ENCODE results near the gene TMEM215. TPM values are rescaled to one million over a fixed set of nuclear protein-coding genes. Genes with fewer than 3 reads are reported as not detected.

The TMEM215 gene
- total RNA-seq, 1 experiment from 2014 or later: 0.28 TPM

DNA sequence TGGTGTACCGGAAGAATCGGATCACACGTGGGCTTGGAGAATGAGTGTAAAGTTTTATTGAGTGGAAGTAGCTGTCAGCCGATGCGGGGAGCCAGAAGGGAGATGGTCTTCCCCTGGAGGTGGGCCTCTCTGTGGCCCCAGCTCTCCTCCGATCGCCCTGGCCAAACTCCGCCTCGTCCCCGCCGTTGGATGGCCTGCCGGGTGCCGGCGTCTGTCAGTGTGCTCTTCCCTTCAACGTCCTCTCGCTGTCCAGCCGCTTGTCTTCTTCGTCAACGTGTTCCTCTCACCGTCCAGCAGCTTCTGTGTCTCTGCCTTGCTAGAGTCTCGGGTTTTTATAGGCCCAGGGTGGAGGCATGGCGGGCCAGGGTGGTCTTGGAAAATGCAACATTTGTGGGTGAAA lies 27.6 kb upstream of the TMEM215 start:
- Mint-ChIP-seq H3K4me1 (no peaks in the 10 kb centered on the region), H3K27me3 (ENCODE audit: low read depth) (peaks cover 2% of the 10 kb centered on the region), H3K27ac (no peak overlapping the region), H3K36me3 (ENCODE audit: insufficient read depth in 1 of 3, low read depth in 3 of 3) (no peaks in the 10 kb centered on the region), H3K9me3 (peaks cover 0 to 87% of the 10 kb centered on the region in 2 experiments; a peak in 2 of 5 replicates), H3K4me3 (no peak overlapping the region)
- H2BK20ac ChIP-seq (ENCODE audit: low read depth, low read length, poor library complexity, severe bottlenecking): no peak overlapping the region
- DNase-seq: no peak
- no peaks in the 10 kb centered on the region for H3K23me2 ChIP-seq (ENCODE audit: insufficient read length, low read depth, low read length, poor library complexity, severe bottlenecking)
- no peak overlapping the region for H3K4ac ChIP-seq (ENCODE audit: low read depth, low read length)
- no peak overlapping the region for H4K5ac ChIP-seq (ENCODE audit: insufficient read length, low read depth, low read length)
- no peaks in the 10 kb centered on the region for H3K79me1 ChIP-seq (ENCODE audit: insufficient read depth, low read depth, low read length, poor library complexity, severe bottlenecking)
- no peaks in the 10 kb centered on the region for H4K20me1 ChIP-seq (ENCODE audit: control insufficient read depth, insufficient read depth, insufficient read length)
- no peak overlapping the region for H4K8ac ChIP-seq (replicated peaks; ENCODE audit: insufficient read length, low read depth, low read length)
- no peak overlapping the region for H2BK120ac ChIP-seq (ENCODE audit: low read depth, low read length, poor library complexity, severe bottlenecking)
- no peak overlapping the region for H3T11ph ChIP-seq (ENCODE audit: low read length)
- no peak overlapping the region for H3K4me2 ChIP-seq (ENCODE audit: insufficient read depth, insufficient read length, low read length)
- TF ChIP-seq, protein P1, sequence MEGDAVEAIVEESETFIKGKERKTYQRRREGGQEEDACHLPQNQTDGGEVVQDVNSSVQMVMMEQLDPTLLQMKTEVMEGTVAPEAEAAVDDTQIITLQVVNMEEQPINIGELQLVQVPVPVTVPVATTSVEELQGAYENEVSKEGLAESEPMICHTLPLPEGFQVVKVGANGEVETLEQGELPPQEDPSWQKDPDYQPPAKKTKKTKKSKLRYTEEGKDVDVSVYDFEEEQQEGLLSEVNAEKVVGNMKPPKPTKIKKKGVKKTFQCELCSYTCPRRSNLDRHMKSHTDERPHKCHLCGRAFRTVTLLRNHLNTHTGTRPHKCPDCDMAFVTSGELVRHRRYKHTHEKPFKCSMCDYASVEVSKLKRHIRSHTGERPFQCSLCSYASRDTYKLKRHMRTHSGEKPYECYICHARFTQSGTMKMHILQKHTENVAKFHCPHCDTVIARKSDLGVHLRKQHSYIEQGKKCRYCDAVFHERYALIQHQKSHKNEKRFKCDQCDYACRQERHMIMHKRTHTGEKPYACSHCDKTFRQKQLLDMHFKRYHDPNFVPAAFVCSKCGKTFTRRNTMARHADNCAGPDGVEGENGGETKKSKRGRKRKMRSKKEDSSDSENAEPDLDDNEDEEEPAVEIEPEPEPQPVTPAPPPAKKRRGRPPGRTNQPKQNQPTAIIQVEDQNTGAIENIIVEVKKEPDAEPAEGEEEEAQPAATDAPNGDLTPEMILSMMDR (conservative IDR thresholded peaks at IDR 0.05): no peak
- H2AFZ ChIP-seq (ENCODE audit: low read length): no peak overlapping the region
- H3K27ac ChIP-seq (ENCODE audit: insufficient read length, low read depth, low read length): no peak overlapping the region
- H3K4me1 ChIP-seq (ENCODE audit: insufficient read depth, low read length): no peaks in the 10 kb centered on the region
- H2BK5ac ChIP-seq (ENCODE audit: insufficient read length, low read length): no peak overlapping the region
- no CpG with 5 or more reads among the region's 22 CpGs for WGBS (ENCODE audit: extremely low coverage, insufficient read length, low lambda C conversion rate)
- no peak overlapping the region for H3K56ac ChIP-seq (ENCODE audit: insufficient read length, low read depth, low read length)
- H2BK15ac ChIP-seq (ENCODE audit: low read depth, low read length): no peak overlapping the region
- H3K23ac ChIP-seq (ENCODE audit: insufficient read length, low read depth, low read length): no peak overlapping the region
- H3K79me2 ChIP-seq (ENCODE audit: insufficient read depth, low read length): no peaks in the 10 kb centered on the region
- no peak overlapping the region for H3K9ac ChIP-seq (ENCODE audit: extremely low read depth, insufficient read length, low read length)
- H2AK5ac ChIP-seq (ENCODE audit: insufficient read length, low read length): no peak overlapping the region
- no peak overlapping the region for H4K91ac ChIP-seq (ENCODE audit: insufficient read length, low read depth, low read length)
- H3K18ac ChIP-seq (ENCODE audit: insufficient read length, low read depth, low read length): no peak overlapping the region
- no peaks in the 10 kb centered on the region for H3K9me3 ChIP-seq (ENCODE audit: control insufficient read depth, low read depth, low read length)
- no peaks in the 10 kb centered on the region for H3K27me3 ChIP-seq (ENCODE audit: insufficient read depth, low read length)
- no peak overlapping the region for H3K14ac ChIP-seq (ENCODE audit: insufficient read depth, low read length)
- no peak overlapping the region for H2BK12ac ChIP-seq (ENCODE audit: insufficient read length, low read depth, low read length)
